H54 (cell line): ENCODE measurements around the gene VPS13D.

Experiments
- DNase-seq: peaks from one replicate; pipeline ENCODE4 v3.0.0; 2011; ENCODE audit warnings: low spot score, mixed read lengths; ENCODE audit not compliant: insufficient read length
- FAIRE-seq: peaks from 3 replicates; lab custom pipeline; 2011; peaks lifted over from hg19 to GRCh38; lab: Jason Lieb, UNC
- POLR2A ChIP-seq: IDR thresholded peaks from 2 replicates; pipeline ENCODE4 v1.6.1; 2011; ENCODE audit warnings: low read depth, mild to moderate bottlenecking, low read length

VPS13D gene

DNA sequence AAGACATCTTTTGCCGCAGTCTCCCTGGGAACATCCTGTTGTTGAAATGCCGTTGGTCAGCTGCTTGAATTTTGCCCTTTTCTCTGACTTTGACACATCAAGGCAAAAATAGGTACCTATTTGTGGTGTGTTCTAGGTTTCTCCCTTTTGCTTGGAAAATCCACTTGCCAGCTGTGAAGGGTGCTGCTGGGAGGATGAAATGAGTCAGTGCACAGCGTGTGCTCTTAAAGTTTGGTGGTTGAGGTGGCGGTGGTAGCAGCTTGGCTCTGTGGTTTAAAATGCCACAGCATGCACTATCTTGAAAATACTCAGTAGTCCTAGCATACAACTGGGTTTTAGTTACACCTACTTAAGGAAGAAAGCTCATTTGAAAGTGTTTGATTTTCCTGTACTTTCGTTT is 204.3 kb downstream of the VPS13D start:
- DNase-seq (peak; percentile 21), FAIRE-seq (peak; percentile 97)
- TF ChIP-seq POLR2A, result no peak

DNA sequence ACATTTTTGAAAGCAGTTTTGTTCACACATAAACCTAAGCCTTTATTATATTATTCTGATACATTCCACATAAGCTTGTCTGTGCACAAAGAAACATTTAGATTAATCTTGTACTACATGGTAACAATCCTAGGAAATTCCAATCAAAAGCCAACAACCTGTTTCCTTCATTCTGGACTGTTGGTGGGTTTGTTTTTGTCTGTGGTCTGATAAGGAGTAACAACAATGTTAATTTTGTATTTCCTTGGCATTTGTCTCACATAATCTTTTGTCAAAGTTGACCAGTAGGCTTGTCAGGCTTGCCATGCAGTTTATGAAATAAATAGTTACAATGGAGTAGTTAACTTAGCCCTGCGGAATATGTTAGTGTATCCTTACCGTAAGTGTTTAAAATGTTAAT is 204.9 kb downstream of the VPS13D start:
- DNase-seq (no peak), FAIRE-seq (no peak)
- no peak for TF ChIP-seq POLR2A

DNA sequence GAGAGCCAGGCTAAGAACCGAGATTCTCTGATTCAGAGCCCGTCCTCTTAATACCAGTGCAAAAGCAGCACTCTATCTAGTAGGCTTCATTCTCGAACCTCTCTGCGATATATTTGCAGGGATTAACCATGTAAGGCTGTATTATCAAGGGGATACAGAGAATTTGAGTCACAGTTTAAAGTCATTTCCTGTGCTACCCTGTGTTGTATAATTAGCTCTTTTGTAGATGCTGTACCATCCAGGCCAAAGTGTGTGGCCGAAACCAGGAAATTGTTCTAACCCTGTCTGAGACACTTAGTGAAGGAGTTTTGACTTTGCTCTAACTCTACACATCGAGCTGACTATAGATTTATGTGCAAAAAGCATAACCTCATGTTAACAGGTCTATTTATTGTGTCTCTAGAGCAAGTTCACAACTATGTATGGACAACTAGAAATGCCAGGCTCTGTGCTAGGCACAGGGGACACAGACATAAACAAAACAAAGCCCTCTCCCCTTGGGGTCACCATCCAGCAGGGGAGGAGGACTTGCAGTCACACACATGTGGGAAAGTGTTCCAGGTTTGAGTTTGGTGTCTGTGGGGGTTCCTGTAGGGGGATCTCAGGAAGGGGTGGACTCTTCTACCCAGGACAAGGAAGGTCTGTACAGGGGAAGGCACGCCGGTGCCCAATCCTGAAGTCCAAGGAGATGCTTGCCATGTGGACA is 206.0 kb downstream of the VPS13D start:
- peak; percentile 6 for FAIRE-seq
- TF ChIP-seq POLR2A, result no peak
- DNase-seq, result no peak

DNA sequence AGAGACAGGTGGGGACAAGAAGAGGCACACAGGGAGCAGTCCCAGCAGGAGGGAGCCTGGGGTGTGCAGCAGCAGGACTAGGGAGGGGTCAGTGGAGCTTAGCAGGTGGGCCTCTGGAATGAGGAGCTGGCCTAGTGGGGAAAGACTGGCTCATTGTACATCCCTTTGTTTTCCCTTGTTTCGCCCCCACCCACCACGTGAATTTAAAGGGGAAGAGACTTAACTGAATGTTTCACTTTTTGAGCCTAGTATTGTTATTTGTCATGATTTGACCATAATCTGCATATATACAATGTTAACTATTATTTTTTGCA is 206.5 kb downstream of the VPS13D start:
- FAIRE-seq (no peak), DNase-seq (no peak)
- no peak for TF ChIP-seq POLR2A

DNA sequence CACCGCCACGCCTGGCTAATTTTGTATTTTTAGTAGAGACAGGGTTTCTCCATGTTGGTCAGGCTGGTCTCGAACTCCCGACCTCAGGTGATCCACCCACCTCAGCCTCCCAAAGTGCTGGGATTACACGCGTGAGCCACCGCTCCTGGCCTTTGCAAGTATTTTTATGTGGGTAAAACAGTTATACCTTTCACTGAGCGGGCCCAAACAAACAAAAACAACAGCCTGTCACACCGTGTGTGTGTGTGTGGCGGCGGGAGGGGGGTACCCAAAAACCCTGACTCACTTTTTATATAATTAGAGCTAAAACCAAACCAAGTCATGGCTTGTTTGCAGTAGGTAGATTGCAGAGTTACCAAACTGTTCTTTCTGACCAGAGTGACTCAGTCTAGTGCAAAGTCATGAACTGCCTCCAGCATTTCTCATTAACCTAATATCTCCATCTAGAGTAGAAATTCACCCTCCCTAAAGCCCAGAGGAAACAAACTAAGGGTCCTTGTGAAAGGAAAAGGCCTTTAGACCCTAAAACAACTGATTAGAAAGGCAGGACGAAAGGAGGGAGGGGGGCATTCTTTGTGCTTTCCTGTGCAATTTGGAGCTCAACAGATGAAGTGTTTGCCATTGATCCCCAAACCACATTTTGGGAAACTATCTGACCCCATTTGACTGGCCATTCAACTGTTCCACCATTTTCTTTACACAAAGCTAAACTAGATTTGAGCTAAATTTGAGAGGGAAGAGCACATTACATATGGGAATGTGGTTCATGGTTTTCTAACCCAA is 207.2 kb downstream of the VPS13D start:
- DNase-seq, result no peak
- FAIRE-seq, result peak; percentile 74
- TF ChIP-seq POLR2A, result no peak

DNA sequence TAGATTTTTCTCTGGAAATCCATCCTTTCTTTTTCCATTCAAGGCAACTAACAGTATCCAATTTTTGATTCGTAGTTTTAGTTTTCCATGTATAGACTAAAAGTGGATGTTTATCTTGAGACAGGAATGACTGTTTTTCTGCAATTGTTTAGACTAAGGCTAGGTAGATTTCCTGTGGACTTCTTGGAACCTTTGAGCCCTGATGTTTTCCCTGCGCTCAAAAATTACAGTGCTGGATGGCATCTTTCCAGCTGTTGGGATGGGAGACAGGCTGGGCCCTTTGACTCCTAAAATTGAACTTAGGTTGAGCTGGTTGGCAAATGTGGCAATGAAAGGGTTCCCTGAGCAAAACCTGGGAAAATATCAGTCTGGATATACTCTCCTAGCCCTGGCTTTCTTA is 207.8 kb downstream of the VPS13D start:
- TF ChIP-seq POLR2A, result no peak
- DNase-seq (no peak), FAIRE-seq (no peak)

DNA sequence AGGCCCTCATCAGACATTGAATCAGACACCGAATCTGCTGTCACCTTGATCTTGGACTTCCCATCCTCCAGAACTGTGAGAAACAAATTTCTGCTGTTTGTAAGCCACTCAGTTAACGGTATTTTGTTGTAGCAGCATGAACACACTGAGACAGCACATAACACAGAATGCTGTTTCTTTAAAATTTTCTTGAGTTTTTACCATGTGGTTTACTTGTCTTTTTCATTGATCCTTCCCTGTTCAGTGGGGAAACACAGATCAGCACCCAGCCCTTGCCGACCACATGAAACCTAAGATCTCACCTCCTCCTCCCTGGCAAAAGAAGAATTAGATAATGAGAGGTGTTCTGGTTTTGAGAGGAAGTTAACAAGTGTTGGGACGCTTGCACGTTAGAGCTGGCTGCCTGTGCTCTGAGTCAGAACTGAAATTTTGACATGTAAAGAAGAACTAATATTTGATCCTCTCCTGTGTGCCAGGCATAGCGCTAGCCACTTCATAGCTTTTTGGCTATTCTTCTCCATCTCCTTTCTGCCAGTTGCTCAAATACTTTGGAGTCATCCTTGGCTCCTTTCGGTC is 208.6 kb downstream of the VPS13D start:
- DNase-seq (no peak), FAIRE-seq (no peak)

DNA sequence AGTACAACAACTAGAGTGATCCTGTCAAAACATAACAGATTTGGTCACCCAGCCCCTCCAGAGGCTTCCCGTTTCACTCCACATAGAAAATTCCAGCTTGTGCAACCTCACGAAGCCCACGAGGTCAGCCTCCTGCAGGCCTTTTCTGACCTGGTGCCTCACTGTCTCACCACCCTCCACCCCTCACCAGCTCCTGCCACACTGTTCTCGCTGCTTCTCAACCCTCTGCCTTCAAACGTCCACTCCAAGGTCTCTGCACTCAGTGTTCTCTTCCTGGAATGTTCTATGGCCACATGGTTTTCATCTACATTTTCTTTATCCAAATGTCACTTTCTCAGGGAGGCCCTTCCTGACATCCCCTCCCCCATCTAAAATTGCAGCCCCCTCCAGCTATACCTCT is 209.2 kb downstream of the VPS13D start:
- DNase-seq (no peak), FAIRE-seq (no peak)

More for the DNA sequence above, 208.6 kb downstream of the VPS13D start:
- no peak for TF ChIP-seq POLR2A

DNA sequence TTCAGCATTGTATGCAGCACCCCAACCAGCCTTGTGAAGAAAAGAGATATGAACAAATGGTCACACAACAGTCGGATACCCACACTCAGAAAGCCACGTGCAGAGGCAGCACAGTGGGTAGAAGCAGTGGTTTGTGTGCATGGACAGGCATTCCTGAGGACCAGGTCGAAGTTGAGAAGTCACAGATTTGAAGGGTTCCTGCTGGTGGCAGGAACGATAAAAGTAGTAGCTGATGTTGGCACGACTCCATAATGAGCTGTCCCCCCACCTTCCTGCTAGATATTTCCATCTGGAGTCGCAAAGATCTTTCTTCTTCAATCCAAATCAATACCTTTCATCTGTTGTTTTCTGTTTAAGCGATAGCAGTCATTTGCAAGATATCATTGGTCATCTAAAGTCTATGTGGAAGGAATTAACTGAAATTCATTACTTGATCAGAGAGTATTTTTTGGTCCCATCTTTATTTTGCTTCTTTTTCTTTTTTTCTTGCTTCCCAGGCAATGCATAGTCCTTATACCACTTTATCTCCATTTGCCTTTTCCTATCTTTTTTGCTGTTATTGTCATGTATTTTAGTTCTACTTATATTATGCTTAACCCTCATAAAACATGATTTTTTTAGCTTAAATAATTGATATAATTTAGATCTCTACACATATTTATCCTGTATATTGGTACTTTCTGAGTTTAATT is 211.7 kb downstream of the VPS13D start:
- DNase-seq, result no peak
- FAIRE-seq, result no peak
- TF ChIP-seq POLR2A, result no peak

More for the DNA sequence above, 209.2 kb downstream of the VPS13D start:
- no peak for TF ChIP-seq POLR2A

DNA sequence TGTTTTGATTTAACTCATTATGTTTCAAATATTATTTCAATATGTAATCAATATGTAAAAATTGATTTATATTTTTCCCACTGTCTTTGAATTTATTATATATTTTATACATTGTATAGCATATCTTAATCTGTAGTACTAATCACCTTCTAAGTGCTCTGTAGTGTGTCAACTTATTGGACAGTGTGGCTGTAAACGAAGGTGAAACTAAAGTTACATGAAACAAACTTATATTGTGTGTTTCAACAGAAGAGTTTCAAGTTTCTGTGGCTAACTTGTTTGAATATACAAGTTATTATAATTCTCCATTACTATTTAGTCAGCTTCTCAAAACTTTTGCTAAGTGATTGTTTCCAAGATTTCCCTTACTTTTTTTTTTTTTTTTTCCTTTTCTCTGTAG is 212.4 kb downstream of the VPS13D start:
- TF ChIP-seq POLR2A, result no peak
- FAIRE-seq (no peak), DNase-seq (no peak)

DNA sequence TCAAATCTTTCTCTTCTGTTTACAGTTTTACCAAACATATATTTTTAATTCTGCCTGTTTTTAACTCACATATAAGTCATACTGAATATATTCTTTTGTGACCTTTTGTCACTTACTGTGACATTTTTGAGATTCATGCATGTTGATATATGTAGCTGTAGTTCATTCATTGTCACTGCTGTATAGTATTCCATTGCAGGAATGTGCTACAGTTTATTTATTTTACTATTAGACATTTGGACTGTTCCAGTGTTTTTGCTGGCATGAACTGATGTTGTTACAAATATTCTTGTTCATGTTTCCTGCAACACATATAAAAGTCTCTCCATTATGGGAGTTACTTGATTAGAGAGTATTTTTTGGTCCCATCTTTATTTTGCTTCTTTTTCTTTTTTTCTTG is 213.3 kb downstream of the VPS13D start:
- no peak for DNase-seq
- no peak for FAIRE-seq
- no peak for TF ChIP-seq POLR2A

DNA sequence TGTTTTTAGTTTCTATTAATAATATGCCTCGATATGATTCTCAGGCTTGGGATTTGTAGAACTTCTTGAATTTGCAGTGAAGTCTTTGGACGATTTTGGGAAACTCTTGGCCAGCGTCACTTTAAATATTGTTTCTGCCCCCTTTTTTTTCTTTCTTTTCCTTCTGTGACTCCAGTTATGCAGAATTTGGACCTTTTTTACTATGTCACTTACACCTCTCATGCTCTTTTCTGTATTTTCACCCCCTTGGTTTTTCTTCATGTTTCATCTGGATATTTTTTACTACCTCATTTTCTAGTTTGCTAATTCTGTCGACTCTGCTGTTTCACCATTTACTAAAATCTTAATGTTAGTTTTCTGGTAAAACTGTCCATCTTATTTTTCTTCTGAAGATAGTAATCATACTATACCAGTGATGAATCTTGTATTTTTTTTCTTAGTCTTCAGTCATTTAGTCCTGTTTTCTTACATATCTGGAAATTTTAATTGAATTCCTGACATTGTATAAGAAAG is 214.6 kb downstream of the VPS13D start:
- TF ChIP-seq POLR2A, result no peak
- FAIRE-seq, result no peak
- DNase-seq, result no peak

DNA sequence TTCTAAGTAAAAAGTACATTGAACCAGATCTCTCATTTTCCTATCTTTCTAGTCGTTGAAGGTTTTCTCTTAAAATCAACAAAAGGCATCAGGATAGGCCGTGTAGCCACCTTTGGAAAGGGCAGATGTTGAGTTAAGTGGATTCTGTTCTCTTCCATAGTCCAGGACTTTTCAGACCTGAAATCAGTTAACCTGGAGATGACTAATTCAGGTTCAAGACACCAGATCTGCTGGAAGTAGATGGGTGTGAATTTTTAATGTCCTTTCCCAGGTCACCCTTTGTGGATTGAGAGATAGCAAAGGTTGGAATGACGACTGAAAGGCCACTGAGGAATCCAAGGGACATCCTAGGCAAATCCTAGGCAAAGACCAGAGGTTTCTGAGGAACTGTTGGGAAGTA is 215.4 kb downstream of the VPS13D start:
- no peak for TF ChIP-seq POLR2A
- no peak for DNase-seq
- FAIRE-seq, result no peak

DNA sequence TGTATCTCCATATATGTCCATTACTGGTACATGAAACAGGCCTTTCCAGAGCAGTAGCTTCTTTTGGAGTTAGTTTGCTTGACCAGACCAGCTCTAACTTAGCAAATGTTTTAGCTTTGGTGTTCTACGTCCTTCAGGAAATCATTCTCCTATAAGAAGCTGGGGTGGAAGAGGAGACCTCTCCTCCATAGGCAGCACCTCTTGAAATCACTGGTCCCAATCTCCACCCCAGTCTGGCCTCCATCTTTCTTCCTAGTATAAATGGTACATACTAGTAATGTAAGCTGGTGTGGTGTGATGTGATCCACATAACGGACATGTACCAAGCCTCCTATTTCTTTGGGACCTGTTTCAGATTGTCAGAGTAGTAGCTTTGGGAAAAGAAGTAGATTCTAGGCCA is 216.8 kb downstream of the VPS13D start:
- TF ChIP-seq POLR2A, result no peak
- FAIRE-seq (no peak), DNase-seq (no peak)

DNA sequence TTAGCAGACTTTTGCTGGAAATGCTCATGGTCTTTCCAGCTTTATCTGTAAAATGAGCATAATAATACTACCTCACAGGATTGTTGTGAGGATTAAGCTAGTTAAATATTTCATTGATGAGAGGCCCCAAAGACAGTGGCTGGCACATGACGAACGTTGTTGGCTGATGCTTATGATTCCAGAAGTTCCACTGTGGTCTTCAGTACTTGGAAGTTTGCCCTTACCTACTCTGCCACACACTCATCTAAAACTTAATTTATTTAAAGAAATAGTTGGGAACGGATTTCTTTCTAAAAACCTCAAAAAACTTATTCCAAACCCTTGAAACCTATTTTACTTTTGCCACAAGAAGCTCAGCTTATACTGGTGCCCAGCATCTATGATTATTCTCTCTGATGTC is 217.5 kb downstream of the VPS13D start:
- TF ChIP-seq POLR2A, result no peak
- FAIRE-seq (no peak), DNase-seq (no peak)
